Thyroid gland (tissue), 4 donors: ENCODE data around the gene ZNF575. TPM values are rescaled to one million over a fixed set of nuclear protein-coding genes. Genes with fewer than 3 reads are reported as not detected.

ENCODE experiments used
- DNase-seq, 2 donors: peaks; one replicate each; pipeline ENCODE4 v3.0.0-alpha.2; 2019
- H3K27ac ChIP-seq, 3 donors: fragments of 200-600 bp; sonication (generic); 1 replicate in 2 of 3; 2 replicates in 1 of 3; pipeline ENCODE4 v1.5.1; 2016 to 2019; ENCODE audit warnings: mild to moderate bottlenecking in 1 of 3, moderate library complexity in 1 of 3
- H3K27me3 ChIP-seq: fragments of 200-600 bp; sonication (generic); one replicate; pipeline ENCODE4 v1.5.1; 2019
- H3K36me3 ChIP-seq, 2 donors: fragments of 200-600 bp; sonication (generic); one replicate each; pipeline ENCODE4 v1.5.1; 2016 to 2019
- H3K4me1 ChIP-seq, 2 donors: fragments of 200-600 bp; sonication (generic); one replicate each; pipeline ENCODE4 v1.5.1; 2017 to 2019
- H3K4me3 ChIP-seq, 3 donors: fragments of 200-600 bp; sonication (generic); replicated peaks in 1 of 3; 1 replicate in 2 of 3; 2 replicates in 1 of 3; pipeline ENCODE4 v1.5.1; 2016; ENCODE audit warnings: mild to moderate bottlenecking in 1 of 3
- H3K9me3 ChIP-seq: fragments of 200-600 bp; sonication (generic); one replicate; pipeline ENCODE4 v1.5.1; 2017
- POLR2A ChIP-seq, 2 donors: fragments of 450-650 bp; IDR thresholded peaks; one replicate each; pipeline ENCODE4 v1.6.1; 2017; ENCODE audit warnings: antibody characterized with exemption in 2 of 2, mild to moderate bottlenecking in 2 of 2, moderate library complexity in 1 of 2
- WGBS, 2 donors: methylation state at CpG; one replicate each; pipeline ENCODE4 v1.1.5; 2017; 5-methylcytosine and 5-hydroxymethylcytosine counted together
- intact Hi-C: fragments of 100-400 bp; cut with DNase I; formaldehyde crosslinking; loops from one replicate; pipeline ENCODE4 v1.15.1; 2023
- total RNA-seq, 4 donors: library from RNA; depleted of rRNA; stranded (reverse); fragments of >200 nt; gene quantifications; one replicate each; pipeline ENCODE4 v1.2.3, GENCODE V29; 2016
- TF ChIP-seq, protein P1 (sequence below), 6 experiments: fragments of 200-600 bp in 3 of 6; fragments of 450-650 bp in 3 of 6; sonication (generic) in 3 of 6; IDR thresholded peaks; one replicate each; pipeline ENCODE4 v1.5.1; 2016 to 2019; ENCODE audit warnings: antibody characterized with exemption in 6 of 6, mild to moderate bottlenecking in 2 of 6, inconsistent platforms in 1 of 6, moderate library complexity in 1 of 6

The ZNF575 gene
- total RNA-seq, 4 donors from 2014 or later, result 1.4 TPM; not detected in 3

DNA sequence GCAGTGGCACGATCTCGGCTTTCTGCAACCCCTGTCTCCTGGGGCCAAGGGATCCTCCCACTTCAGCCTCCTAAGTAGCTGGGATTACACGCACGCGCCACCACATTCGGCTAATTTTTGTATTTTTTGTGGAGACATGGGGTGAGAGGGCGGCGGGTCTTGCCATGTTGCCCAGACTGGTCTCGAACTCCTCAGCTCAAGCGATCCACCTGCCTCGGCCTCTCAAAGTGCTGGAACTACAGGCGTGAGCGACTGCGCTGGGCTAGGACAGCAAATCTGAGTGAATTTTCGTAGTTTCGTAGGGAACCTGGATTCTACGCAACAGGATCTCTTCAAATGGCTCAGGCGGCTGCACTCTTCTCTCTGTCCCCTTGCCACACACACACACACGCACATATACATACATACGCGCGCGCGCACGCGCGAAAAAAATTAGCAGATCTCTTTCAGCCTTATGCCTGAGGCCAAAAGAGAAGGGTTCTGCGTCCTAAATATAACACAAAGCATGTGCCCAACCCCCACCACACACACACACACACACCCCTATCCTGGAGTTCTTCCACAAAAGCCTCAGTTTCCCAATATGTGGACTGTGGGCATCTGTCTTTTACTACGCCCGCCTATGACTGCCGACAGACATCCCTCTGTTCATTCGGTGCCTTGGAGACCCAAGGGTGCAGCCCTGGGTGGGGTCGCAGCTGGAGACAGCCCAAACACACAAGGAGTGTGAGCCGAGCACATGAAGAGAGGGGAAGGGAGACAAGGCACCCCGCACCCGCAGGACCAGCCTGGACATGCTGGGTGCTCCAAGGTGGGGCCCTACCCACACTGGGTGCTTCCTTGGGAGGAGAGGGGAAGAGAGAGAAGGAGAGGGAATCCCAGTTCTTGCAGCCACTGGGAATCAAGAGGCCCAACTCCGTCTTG, 43.2 kb downstream of the ZNF575 start:
- peaks cover 16 to 25% of the 10 kb centered on the region in 2 donors for H3K4me1 ChIP-seq
- H3K27ac ChIP-seq, result peak overlapping the region in 2 of 3 donors; percentile 57 to 77

DNA sequence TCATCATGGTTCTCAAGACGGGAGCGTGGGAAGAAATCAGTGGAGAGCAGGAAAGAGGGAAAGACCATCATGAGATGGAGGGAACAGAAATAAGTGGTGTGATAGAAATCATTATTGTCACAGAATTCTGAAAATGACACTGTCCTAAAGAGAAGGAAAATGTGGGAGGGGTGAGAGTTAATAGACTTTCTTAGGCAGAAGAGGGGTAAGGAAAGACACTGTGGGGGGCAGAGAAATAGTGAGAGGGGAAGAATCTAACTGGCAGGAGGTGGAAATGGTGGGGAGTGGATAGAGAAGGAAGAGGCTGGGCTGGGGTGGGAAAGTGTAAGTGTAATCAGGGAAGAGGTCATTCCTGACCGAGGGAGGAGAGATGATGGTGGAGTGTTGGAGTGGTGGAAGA, 45.8 kb downstream of the ZNF575 start:
- Histone ChIP-seq H3K4me3 (no peak overlapping the region), H3K36me3 (no peaks in the 10 kb centered on the region), H3K27me3 (no peaks in the 10 kb centered on the region), H3K4me1 (peaks cover 13 to 27% of the 10 kb centered on the region in 2 donors), H3K9me3 (no peaks in the 10 kb centered on the region), H3K27ac (no peak overlapping the region)
- TF ChIP-seq, protein P1, sequence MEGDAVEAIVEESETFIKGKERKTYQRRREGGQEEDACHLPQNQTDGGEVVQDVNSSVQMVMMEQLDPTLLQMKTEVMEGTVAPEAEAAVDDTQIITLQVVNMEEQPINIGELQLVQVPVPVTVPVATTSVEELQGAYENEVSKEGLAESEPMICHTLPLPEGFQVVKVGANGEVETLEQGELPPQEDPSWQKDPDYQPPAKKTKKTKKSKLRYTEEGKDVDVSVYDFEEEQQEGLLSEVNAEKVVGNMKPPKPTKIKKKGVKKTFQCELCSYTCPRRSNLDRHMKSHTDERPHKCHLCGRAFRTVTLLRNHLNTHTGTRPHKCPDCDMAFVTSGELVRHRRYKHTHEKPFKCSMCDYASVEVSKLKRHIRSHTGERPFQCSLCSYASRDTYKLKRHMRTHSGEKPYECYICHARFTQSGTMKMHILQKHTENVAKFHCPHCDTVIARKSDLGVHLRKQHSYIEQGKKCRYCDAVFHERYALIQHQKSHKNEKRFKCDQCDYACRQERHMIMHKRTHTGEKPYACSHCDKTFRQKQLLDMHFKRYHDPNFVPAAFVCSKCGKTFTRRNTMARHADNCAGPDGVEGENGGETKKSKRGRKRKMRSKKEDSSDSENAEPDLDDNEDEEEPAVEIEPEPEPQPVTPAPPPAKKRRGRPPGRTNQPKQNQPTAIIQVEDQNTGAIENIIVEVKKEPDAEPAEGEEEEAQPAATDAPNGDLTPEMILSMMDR (IDR thresholded peaks at IDR 0.05), result no peak
- TF ChIP-seq POLR2A (IDR thresholded peaks at IDR 0.05), result no peak
- no peak for DNase-seq
- intact Hi-C loops, result no loop called here
- WGBS, 2 donors, result 88 to 90% methylated on average over 3 of the region's 3 CpGs

More for the DNA sequence above, 43.2 kb downstream of the ZNF575 start:
- no peak for DNase-seq
- Histone ChIP-seq H3K9me3 (no peaks in the 10 kb centered on the region), H3K36me3 (no peaks in the 10 kb centered on the region), H3K27me3 (no peaks in the 10 kb centered on the region), H3K4me3 (peak overlapping the region in 1 of 3 donors; percentile 44)
- WGBS, 2 donors, result 64 to 72% methylated on average over 37 of the region's 37 CpGs
- TF ChIP-seq, protein P1 (IDR thresholded peaks at IDR 0.05), result no peak
- no peak for TF ChIP-seq POLR2A (IDR thresholded peaks at IDR 0.05)
- intact Hi-C loops, result loop anchor here (2.0 kb wide), 1 partner anchor 21 kb away; the partner anchor contains the start of genes IRGQ and ZNF576

DNA sequence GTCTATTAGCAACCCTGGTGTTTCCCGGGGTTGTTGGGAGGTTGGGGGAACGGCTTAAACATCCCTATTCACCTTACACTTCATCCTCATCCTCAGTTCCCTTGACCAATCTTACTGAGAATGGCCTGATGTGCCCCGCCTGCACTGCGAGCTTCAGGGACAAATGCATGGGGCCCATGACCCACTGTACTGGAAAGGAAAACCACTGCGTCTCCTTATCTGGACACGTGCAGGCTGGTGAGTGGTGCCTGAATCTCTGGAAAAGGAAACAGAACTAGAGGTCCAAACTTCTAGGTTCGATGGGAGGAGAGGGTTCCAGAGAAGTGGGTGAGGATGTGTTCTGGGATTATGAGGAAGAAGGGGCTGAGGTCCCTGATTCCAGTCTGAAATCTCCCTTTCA, 48.5 kb downstream of the ZNF575 start:
- no peak overlapping the region for H3K27ac ChIP-seq
- no peak overlapping the region for H3K4me3 ChIP-seq
- no peak for TF ChIP-seq POLR2A (IDR thresholded peaks at IDR 0.05)
- TF ChIP-seq, protein P1 (IDR thresholded peaks at IDR 0.05), result no peak

DNA sequence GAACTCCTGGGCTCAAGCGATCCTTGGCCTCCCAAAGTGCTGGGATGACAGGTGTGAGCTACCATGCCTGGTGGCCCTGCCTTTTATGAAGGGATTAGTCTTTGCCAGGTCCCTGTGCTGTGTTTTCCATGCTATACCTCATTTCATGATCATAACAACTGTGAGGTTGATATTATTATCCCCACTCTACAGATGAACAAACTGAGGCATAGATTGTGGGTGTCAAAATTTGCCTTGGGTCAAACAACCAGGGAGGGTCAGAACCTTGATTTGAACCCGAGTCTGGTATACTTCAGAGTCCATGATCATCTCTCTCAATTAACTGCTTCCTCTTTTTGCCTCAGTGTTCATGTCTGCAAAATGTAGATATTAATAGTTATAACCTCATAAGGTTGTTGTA, 49.5 kb downstream of the ZNF575 start:
- no peak for DNase-seq
- Histone ChIP-seq H3K27me3 (no peaks in the 10 kb centered on the region), H3K27ac (no peak overlapping the region), H3K36me3 (no peaks in the 10 kb centered on the region), H3K4me3 (no peak overlapping the region), H3K9me3 (no peaks in the 10 kb centered on the region), H3K4me1 (peaks cover 4 to 29% of the 10 kb centered on the region in 2 donors)
- 97 to 100% methylated on average over 2 of the region's 2 CpGs for WGBS, 2 donors
- TF ChIP-seq POLR2A (IDR thresholded peaks at IDR 0.05), result no peak
- TF ChIP-seq, protein P1 (IDR thresholded peaks at IDR 0.05), result no peak
- intact Hi-C loops, result no loop called here

More for the DNA sequence above, 48.5 kb downstream of the ZNF575 start:
- no peaks in the 10 kb centered on the region for H3K36me3 ChIP-seq
- no peak for DNase-seq
- H3K27me3 ChIP-seq, result no peaks in the 10 kb centered on the region
- no peaks in the 10 kb centered on the region for H3K9me3 ChIP-seq
- peaks cover 4 to 28% of the 10 kb centered on the region in 2 donors for H3K4me1 ChIP-seq
- intact Hi-C loops, result no loop called here
- 80 to 90% methylated on average over 7 of the region's 7 CpGs for WGBS, 2 donors

DNA sequence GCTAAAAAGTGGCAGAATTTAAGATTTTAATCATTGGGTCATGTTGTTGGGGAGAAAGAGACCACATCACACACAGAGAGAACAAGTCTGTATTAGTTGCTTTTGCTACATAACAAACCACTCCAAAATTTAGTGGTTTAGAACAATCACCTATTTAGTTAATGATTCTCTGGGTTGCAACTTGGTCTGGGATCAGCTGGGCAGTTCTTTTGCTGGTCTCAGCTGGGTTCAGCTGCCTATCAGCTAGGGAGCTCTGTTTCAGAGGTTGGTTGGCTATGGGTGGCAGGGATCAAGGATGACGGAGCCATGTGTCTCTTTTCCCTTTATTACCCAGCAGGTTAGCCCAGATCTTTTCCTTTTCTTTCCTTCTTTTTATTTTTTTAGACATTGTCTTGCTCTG, 51.5 kb downstream of the ZNF575 start:
- Histone ChIP-seq H3K4me1 (peaks cover 4 to 29% of the 10 kb centered on the region in 2 donors), H3K9me3 (no peaks in the 10 kb centered on the region), H3K4me3 (no peak overlapping the region), H3K27ac (peak overlapping the region in 2 of 3 donors; percentile 7 to 26), H3K27me3 (no peaks in the 10 kb centered on the region), H3K36me3 (no peaks in the 10 kb centered on the region)
- peak in 1 of 2 donors; percentile 20 for DNase-seq
- no peak for TF ChIP-seq POLR2A (IDR thresholded peaks at IDR 0.05)
- TF ChIP-seq, protein P1 (IDR thresholded peaks at IDR 0.05), result no peak
- intact Hi-C loops, result no loop called here
- 91 to 96% methylated on average over 1 of the region's 1 CpG for WGBS, 2 donors
